ENCODE results near the gene TP53I3.
"Not testable (repeated sequence)": the region's sequence is repeated elsewhere in the genome, so short reads cannot be mapped to it uniquely, and the experiment has no call there.

The TP53I3 gene

DNA sequence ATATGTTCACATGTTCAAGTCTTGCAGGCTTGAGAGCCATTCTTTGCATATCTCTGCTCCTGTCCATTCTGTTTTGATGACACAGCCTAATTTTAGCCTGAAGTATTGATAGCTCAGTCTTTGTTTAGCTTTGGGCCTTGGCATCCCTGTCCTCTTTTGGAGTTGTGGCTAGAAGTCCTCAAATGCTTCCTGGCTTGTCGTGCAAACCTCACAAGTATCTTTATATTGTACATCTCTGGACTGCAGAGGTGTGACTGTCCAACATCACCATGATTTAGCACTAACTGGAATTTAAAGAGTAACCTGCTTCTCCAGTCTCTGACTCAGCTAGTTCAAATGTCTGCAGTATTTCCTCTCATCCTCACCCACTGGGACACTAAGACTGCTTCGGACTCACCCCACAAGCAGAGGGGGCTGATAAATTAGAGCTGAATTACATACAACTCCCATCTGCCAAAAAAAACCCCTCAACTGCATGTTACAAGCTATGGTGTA is 26.8 kb upstream of the TP53I3 start:
- H3K36me3 ChIP-seq, result no peaks in the 10 kb centered on the region
- H3K27ac ChIP-seq, result no peak overlapping the region
- H3K4me3 ChIP-seq (ENCODE audit: low read depth, low read length), result no peak overlapping the region
- no peak for DNase-seq
- H3K27me3 ChIP-seq (ENCODE audit: insufficient read depth, low read depth, severe bottlenecking), result no peaks in the 10 kb centered on the region
- H3K9me3 ChIP-seq (ENCODE audit: severe bottlenecking), result peaks cover 4% of the 10 kb centered on the region
- TF ChIP-seq, protein P1, sequence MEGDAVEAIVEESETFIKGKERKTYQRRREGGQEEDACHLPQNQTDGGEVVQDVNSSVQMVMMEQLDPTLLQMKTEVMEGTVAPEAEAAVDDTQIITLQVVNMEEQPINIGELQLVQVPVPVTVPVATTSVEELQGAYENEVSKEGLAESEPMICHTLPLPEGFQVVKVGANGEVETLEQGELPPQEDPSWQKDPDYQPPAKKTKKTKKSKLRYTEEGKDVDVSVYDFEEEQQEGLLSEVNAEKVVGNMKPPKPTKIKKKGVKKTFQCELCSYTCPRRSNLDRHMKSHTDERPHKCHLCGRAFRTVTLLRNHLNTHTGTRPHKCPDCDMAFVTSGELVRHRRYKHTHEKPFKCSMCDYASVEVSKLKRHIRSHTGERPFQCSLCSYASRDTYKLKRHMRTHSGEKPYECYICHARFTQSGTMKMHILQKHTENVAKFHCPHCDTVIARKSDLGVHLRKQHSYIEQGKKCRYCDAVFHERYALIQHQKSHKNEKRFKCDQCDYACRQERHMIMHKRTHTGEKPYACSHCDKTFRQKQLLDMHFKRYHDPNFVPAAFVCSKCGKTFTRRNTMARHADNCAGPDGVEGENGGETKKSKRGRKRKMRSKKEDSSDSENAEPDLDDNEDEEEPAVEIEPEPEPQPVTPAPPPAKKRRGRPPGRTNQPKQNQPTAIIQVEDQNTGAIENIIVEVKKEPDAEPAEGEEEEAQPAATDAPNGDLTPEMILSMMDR (IDR thresholded peaks at IDR 0.05; ENCODE audit: low read depth, low read length), result no peak

DNA sequence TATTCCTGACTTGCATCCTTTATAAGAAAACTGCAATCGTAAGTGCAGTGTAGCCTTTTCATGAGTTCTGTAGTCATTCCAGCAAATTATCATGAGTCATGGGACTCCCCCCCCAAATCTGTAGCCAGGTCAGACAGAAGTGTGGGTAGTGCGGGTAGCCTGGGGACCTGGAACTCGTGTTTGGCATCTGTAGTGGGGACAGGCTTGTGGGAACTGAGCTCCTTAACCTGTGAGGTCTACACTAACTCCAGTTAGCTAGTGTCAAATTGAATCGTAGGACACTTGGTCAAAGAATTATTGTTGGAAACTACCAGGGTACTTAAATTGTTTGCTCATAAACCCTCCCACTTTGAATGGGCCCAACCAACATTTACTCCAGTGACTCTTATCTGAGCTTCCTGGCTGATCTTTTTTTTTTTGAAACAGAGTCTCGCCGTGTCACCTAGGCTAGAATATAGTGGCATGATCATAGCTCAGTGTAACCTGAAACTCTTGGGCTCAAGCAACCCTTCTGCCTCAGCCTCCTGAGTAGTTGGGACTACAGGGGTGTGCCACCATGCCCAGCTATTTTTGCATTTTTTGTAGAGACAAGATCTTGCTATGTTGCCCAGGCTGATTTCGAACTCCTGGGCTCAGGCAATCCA is 26.1 kb upstream of the TP53I3 start:
- TF ChIP-seq, protein P1 (IDR thresholded peaks at IDR 0.05; ENCODE audit: low read depth, low read length), result no peak
- H3K9me3 ChIP-seq (ENCODE audit: severe bottlenecking), result peaks cover 4% of the 10 kb centered on the region
- no peaks in the 10 kb centered on the region for H3K36me3 ChIP-seq
- no peak overlapping the region for H3K27ac ChIP-seq
- H3K4me3 ChIP-seq (ENCODE audit: low read depth, low read length), result no peak overlapping the region
- H3K27me3 ChIP-seq (ENCODE audit: insufficient read depth, low read depth, severe bottlenecking), result no peaks in the 10 kb centered on the region
- no peak for DNase-seq

DNA sequence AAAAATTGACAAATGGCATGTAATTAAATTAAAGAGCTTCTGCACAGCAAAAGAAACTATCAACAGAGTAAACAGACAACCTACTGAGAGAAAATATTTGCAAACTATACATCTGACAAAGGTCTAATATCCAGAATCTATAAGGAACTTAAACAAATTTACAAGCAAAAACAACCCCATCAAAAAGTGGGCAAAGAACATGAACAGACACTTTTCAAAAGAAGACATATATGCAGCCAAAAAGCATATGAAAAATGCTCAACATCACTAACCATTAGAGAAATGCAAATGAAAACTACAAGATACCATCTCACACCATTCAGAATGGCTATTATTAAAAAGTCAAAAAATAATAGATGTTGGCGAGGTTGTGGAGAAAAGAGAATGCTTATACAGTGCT is 24.8 kb upstream of the TP53I3 start:
- not testable (repeated sequence) for H3K36me3 ChIP-seq; H3K27ac ChIP-seq; H3K4me3 ChIP-seq (ENCODE audit: low read depth, low read length); H3K27me3 ChIP-seq (ENCODE audit: insufficient read depth, low read depth, severe bottlenecking); DNase-seq; H3K9me3 ChIP-seq (ENCODE audit: severe bottlenecking)

DNA sequence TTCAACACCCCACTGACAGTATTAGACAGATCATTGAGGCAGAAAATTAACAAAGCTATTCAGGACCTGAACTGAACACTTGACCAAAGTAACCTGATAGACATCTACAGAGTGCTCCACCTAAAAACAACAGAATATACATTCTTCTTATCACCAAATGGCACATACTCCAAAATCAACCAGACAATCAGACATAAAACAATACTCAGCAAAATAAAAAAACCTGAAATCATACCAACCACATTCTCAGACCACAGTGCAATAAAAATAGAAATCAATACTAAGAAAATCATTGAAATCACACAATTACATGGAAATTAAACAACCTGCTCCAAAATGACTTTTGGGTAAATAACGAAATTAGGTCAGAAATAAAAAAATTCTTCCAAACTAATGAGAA is 22.7 kb upstream of the TP53I3 start:
- H3K9me3 ChIP-seq (ENCODE audit: severe bottlenecking), result peaks cover 4% of the 10 kb centered on the region
- TF ChIP-seq, protein P1 (IDR thresholded peaks at IDR 0.05; ENCODE audit: low read depth, low read length), result no peak
- no peak overlapping the region for H3K4me3 ChIP-seq (ENCODE audit: low read depth, low read length)
- no peak for DNase-seq
- H3K27me3 ChIP-seq (ENCODE audit: insufficient read depth, low read depth, severe bottlenecking), result no peaks in the 10 kb centered on the region
- no peak overlapping the region for H3K27ac ChIP-seq
- H3K36me3 ChIP-seq, result no peaks in the 10 kb centered on the region

DNA sequence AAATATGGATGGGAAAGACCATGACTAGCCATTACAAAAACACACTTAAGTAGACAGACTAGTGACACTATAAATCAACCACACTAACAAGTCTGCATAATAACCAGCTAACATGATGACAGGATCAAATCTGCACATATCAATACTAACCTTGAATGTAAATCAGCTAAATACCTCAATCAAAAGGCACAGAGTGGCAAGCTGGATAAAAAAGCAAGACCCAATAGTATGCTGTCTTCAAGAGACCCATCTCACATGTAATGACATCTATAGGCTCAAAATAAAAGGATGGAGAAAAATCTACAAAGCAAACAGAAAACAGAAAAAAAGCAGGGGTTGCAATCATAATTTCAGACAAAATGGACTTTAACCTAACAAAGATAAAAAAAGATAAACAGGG is 22.2 kb upstream of the TP53I3 start:
- H3K27ac ChIP-seq, result no peak overlapping the region
- H3K4me3 ChIP-seq (ENCODE audit: low read depth, low read length), result no peak overlapping the region
- DNase-seq, result no peak
- H3K9me3 ChIP-seq (ENCODE audit: severe bottlenecking), result peaks cover 4% of the 10 kb centered on the region
- TF ChIP-seq, protein P1 (IDR thresholded peaks at IDR 0.05; ENCODE audit: low read depth, low read length), result no peak
- H3K27me3 ChIP-seq (ENCODE audit: insufficient read depth, low read depth, severe bottlenecking), result no peaks in the 10 kb centered on the region
- H3K36me3 ChIP-seq, result no peaks in the 10 kb centered on the region

DNA sequence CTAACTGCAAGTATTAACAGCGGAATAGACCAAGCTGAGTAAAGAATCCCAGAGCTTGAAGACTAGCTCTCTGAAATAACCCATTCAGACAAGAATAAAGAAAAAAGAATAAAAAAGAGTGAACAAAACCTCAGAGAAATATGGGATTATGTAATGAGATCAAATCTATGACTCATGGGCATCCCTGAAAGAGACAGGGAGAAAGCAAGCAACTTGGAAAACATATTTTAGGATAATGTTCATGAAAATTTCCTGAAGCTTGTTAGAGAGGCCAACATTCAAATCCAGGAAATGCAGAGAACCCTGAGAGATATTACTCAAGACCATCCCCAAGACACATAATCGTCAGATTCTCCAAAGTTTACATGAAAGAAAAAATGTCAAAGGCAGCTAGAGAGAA is 21.2 kb upstream of the TP53I3 start:
- Histone ChIP-seq H3K27me3 (ENCODE audit: insufficient read depth, low read depth, severe bottlenecking) (no peaks in the 10 kb centered on the region), H3K9me3 (ENCODE audit: severe bottlenecking) (peaks cover 4% of the 10 kb centered on the region), H3K36me3 (no peaks in the 10 kb centered on the region), H3K4me3 (ENCODE audit: low read depth, low read length) (no peak overlapping the region), H3K27ac (no peak overlapping the region)
- TF ChIP-seq, protein P1 (IDR thresholded peaks at IDR 0.05; ENCODE audit: low read depth, low read length), result no peak
- no peak for DNase-seq

Data from WERI-Rb-1 (cell line).